RWPE1 (cell line): ENCODE measurements around the gene SENP5.
"Not testable (repeated sequence)": the region's sequence is repeated elsewhere in the genome, so short reads cannot be mapped to it uniquely, and the experiment has no call there.

Experiments used
- CTCF ChIA-PET: fragments of 350-600 bp; sonication (Branson Sonifier 250); formaldehyde crosslinking; extraction: SDS; loops from one replicate; lab custom pipeline; 2021; lab: Yijun Ruan, JAX
- POLR2A ChIA-PET: fragments of 400-600 bp; formaldehyde crosslinking; extraction: SDS; loops from one replicate; lab custom pipeline; 2020; ENCODE audit warnings: antibody characterized with exemption; ENCODE audit not compliant: low non-redundant PET; lab: Yijun Ruan, JAX
- DNase-seq: peaks from one replicate; pipeline ENCODE4 v3.0.0; 2012; ENCODE audit warnings: low spot score
- H3K27ac ChIP-seq: fragments of 450-650 bp; 2 replicates; pipeline ENCODE4 v1.5.1; 2017
- TF ChIP-seq, protein P1 (sequence below): fragments of 450-650 bp; conservative IDR thresholded peaks from 2 replicates; pipeline ENCODE4 v1.5.1; 2017; ENCODE audit warnings: low read depth, mild to moderate bottlenecking

The SENP5 gene

DNA sequence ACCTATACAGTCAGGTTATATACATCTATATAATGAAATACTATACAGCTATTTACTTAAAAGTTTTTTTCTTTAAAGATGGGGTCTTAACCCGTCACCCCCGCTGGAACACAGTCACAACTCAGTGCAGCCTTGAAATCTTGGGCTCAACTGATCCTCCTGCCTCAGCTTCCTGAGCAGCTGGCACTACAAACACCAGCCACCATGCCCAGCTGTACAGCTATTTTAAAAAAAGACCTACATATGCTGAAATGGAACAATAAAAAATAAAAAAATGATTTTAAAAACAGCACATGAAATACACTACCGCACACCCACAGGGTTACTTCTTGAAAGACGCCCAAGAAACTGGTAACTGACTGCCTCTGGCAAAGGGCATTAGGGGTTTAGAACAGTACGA is 70.9 kb downstream of the SENP5 start:
- no peak for DNase-seq
- no peak overlapping the region for H3K27ac ChIP-seq
- ChIA-PET POLR2A (no interaction called here), CTCF (no interaction called here)
- TF ChIP-seq, protein P1, sequence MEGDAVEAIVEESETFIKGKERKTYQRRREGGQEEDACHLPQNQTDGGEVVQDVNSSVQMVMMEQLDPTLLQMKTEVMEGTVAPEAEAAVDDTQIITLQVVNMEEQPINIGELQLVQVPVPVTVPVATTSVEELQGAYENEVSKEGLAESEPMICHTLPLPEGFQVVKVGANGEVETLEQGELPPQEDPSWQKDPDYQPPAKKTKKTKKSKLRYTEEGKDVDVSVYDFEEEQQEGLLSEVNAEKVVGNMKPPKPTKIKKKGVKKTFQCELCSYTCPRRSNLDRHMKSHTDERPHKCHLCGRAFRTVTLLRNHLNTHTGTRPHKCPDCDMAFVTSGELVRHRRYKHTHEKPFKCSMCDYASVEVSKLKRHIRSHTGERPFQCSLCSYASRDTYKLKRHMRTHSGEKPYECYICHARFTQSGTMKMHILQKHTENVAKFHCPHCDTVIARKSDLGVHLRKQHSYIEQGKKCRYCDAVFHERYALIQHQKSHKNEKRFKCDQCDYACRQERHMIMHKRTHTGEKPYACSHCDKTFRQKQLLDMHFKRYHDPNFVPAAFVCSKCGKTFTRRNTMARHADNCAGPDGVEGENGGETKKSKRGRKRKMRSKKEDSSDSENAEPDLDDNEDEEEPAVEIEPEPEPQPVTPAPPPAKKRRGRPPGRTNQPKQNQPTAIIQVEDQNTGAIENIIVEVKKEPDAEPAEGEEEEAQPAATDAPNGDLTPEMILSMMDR, result no peak

DNA sequence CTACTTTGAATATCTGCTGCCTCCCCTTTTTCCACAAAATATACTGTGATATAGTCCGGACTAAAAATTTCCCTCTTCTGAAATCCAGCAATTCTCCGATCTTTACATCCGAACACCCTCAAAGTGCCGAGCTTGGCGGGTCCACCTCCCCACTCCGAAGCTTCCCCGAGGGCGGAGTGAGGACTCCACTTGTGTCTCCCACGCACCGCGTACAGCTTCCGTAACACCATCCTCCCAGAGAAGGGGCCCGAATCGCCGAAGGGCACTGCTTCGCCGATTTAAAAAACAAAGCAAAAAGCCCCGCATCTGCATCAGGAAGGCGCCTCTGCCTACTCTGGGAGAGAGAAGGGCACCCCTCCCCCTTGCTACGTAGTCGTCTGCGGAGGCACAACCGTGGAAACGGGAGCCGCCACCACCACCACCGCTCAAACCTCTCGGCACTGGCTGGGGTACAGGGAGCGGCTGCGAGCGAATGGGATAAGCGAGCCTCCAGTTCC is 74.1 kb downstream of the SENP5 start:
- DNase-seq, result peak; percentile 50
- CTCF ChIA-PET, result interaction anchor here (0.6 to 1.6 kb wide), 13 partner anchors 9 to 437 kb away, joined by 3 to 9 read pairs (median 3); partner anchors contain the start of gene PAK2
- POLR2A ChIA-PET, result interaction anchor here (0.7 kb wide), 1 partner anchor 240 kb away, joined by 3 read pairs; no protein-coding TSS in a partner anchor
- TF ChIP-seq, protein P1, result no peak
- H3K27ac ChIP-seq, result peak overlapping the region; percentile 97

DNA sequence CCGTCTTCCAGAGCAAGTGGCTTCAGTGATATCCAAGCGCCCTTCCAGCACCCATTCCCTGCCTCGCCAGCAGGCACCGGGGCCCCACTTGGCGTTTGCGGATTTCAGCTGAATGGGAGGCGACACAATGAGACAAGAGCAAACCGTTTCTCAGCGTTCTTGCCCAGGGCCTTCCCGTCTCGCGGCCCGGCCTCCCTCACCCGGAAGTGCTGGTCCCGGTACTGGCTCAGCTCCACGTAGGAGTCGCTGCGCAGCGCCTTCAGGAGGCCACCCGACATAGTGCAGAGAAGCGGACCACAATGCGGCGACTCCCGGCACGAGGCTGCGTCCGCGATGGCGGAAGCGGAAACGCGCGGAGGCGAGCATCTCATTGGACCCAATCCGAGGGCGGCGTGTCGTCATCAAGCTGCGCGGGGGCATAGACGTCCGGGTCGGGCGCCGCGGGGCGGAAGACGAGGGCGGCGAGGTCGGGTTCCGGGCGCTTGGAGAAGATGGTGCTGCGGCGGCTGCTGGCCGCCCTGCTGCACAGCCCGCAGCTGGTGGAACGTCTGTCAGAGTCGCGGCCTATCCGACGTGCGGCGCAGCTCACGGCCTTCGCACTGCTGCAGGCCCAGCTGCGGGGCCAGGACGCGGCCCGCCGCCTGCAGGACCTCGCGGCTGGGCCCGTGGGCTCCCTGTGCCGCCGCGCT is 74.7 kb downstream of the SENP5 start, which contains the start of gene NCBP2:
Gene NCBP2, minus strand, starts transcription at position 303 of the 689 bp plus-strand sequence. Its CDS starts 25 bp downstream, at position 278.
- peak within 1 kb of the TSS; percentile 97 for H3K27ac ChIP-seq
- CTCF ChIA-PET, result interaction anchor here (0.6 to 1.6 kb wide), 15 partner anchors 8 to 438 kb away, joined by 3 to 9 read pairs (median 3); partner anchors contain the start of gene PAK2
- TF ChIP-seq, protein P1, result peak; percentile 80

DNA sequence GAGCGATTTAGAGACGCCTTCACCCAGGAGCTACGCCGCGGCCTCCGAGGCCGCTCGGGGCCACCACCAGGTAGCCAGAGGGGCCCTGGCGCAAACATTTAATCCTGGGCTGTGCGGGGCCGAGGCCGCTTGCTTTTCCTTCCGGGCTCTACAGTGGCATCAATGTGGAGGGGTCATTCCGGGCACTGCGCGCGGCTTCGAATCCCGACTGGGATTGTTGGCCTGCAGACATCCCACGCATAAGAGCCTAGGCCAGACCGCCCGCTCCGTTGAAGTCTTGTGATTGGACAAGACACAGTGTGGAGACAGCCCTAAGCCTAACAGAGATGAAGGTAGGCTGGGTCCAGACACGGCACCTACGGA is 75.2 kb downstream of the SENP5 start:
- ChIA-PET CTCF (interaction anchor here (0.6 to 1.3 kb wide), 5 partner anchors 8 to 336 kb away, joined by 3 to 4 read pairs (median 4); partner anchors contain the start of gene PAK2), POLR2A (interaction anchor here (0.5 kb wide), 1 partner anchor 76 kb away, joined by 3 read pairs; no protein-coding TSS in a partner anchor)
- H3K27ac ChIP-seq, result peak overlapping the region; percentile 97
- no peak for DNase-seq
- TF ChIP-seq, protein P1, result no peak

More for the DNA sequence above, 74.7 kb downstream of the SENP5 start, which contains the start of gene NCBP2:
- POLR2A ChIA-PET, result interaction anchor here (0.5 kb wide), 1 partner anchor 75 kb away, joined by 3 read pairs; no protein-coding TSS in a partner anchor
- peak; percentile 91 for DNase-seq

DNA sequence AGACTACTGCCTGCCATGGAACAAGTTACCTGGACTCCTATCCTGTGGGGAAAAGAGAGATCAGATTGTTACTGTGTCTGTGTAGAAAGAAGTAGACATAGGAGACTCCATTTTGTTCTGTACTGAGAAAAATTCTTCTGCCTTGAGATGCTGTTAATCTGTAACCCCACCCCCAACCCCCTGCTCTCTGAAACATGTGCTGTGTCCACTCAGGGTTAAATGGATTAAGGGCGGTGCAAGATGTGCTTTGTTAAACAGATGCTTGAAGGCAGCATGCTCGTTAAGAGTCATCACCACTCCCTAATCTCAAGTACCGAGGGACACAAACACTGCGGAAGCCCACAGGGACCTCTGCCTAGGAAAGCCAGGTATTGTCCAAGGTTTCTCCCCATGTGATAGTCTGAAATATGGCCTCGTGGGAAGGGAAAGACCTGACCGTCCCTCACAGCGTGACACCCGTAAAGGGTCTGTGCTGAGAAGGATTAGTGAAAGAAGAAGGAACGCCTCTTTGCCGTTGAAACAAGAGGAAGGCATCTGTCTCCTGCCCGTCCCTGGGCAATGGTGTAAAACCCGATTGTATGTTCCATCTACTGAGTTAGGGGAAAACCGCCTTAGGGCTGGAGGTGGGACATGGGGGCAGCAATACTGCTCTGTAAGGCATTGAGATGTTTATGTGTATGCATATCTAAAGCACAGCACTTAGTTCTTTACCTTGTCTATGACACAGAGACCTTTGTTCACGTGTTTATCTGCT is 76.5 kb downstream of the SENP5 start:
- H3K27ac ChIP-seq, DNase-seq, CTCF ChIA-PET, POLR2A ChIA-PET: not testable (repeated sequence)

DNA sequence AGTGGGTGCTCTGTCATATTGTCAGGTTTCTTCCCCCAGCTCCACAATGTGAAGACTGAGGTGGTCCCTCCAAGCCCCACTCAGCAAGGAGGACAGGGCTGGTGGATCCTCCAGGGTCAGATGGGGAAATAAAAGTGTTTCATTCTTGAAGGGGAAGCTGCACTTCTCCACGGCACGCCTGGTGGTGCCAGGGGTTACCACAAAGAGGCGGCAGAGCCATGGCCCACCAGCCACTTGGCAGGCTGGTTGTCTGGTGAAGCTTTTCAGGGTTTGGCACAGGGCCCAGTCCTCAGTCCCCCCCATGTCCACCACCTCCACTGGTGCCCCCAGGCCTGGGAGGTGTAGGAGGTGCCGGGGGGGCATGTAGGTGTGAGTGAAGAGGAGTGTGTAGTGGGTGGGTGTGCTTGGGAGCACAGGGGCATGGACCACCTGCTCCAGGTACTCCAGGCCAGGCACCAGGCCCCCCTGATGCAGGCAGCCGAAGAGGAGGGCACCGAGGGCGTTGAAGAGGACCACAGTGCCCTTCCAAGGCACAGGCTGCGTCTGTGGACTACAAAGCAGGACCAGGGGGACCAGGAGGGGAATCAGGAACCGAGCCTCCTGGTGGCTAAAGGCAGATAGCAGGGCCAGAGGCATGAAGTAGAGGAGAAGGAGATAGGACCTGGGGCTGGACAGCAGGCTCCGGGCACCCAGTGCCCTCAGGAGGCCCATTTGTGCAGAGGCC is 79.6 kb downstream of the SENP5 start:
- no peak for DNase-seq
- ChIA-PET CTCF (no interaction called here), POLR2A (no interaction called here)
- no peak overlapping the region for H3K27ac ChIP-seq
- TF ChIP-seq, protein P1, result no peak
